Heart left ventricle (tissue), 16 donors: ENCODE results near the gene EPHX1. TPM values are rescaled to one million over a fixed set of nuclear protein-coding genes. Genes with fewer than 3 reads are reported as not detected.
"Not testable (repeated sequence)": the region's sequence is repeated elsewhere in the genome, so short reads cannot be mapped to it uniquely, and the experiment has no call there.

ENCODE experiments used
- ATAC-seq, 4 donors: fragments of 200-7000 bp; cut with Tn5 transposase; one replicate each; pipeline ENCODE4 v1.9.1; 2020 to 2022; ENCODE audit warnings: moderate library complexity in 4 of 4, mild to moderate bottlenecking in 3 of 4, moderate number of reproducible peaks in 1 of 4
- DNase-seq, 5 donors: peaks; one replicate each; pipeline ENCODE4 v3.0.0-alpha.2; 2020
- H3K27ac ChIP-seq, 12 donors: fragments of 200-600 bp; sonication (generic) in 4 of 12; one replicate each; pipeline versions ENCODE4 v1.5.0 to v1.8.0; 2016 to 2022; ENCODE audit warnings: mild to moderate bottlenecking in 2 of 12
- H3K27me3 ChIP-seq, 9 donors: fragments of 200-600 bp; sonication (generic) in 2 of 9; one replicate each; pipeline versions ENCODE4 v1.5.1 to v1.8.0; 2016 to 2022; ENCODE audit warnings: mild to moderate bottlenecking in 3 of 9
- H3K36me3 ChIP-seq, 9 donors: fragments of 200-600 bp; sonication (generic) in 2 of 9; one replicate each; pipeline versions ENCODE4 v1.5.0 to v1.8.0; 2018 to 2022; ENCODE audit warnings: mild to moderate bottlenecking in 2 of 9
- H3K4me1 ChIP-seq, 12 donors: fragments of 200-600 bp; sonication (generic) in 4 of 12; one replicate each; pipeline versions ENCODE4 v1.5.0 to v1.8.0; 2016 to 2022; ENCODE audit warnings: mild to moderate bottlenecking in 3 of 12
- H3K4me3 ChIP-seq, 12 donors: fragments of 200-600 bp; sonication (generic) in 4 of 12; one replicate each; pipeline versions ENCODE4 v1.5.0 to v1.8.0; 2017 to 2022; ENCODE audit warnings: mild to moderate bottlenecking in 9 of 12, moderate library complexity in 4 of 12
- H3K9me3 ChIP-seq, 12 donors: fragments of 200-600 bp; sonication (generic) in 4 of 12; one replicate each; pipeline versions ENCODE4 v1.5.0 to v1.8.0; 2016 to 2022; ENCODE audit warnings: mild to moderate bottlenecking in 1 of 12
- POLR2A ChIP-seq, 2 donors: fragments of 450-650 bp; IDR thresholded peaks; one replicate each; pipeline ENCODE4 v1.6.1; 2017; ENCODE audit warnings: antibody characterized with exemption in 2 of 2, mild to moderate bottlenecking in 2 of 2, moderate library complexity in 2 of 2
- WGBS, 4 donors: extraction: QIAGEN DNeasy Blood & Tissue Kit in 2 of 4; methylation state at CpG; one replicate each; pipeline versions ENCODE4 v1.1.5 to v1.1.7; 2013 to 2018; 5-methylcytosine and 5-hydroxymethylcytosine counted together
- intact Hi-C, 10 donors: fragments of 100-400 bp; cut with DNase I; formaldehyde crosslinking; loops; one replicate each; pipeline versions ENCODE4 v1.11.1 to v1.14.2; 2022
- polyA plus RNA-seq, 2 donors: library from polyadenylated mRNA; stranded (reverse); fragments of 200-250 nt; gene quantifications; one replicate each; pipeline ENCODE4 v1.2.3, GENCODE V29; 2013
- total RNA-seq, 9 donors: library from RNA; depleted of rRNA in 2 of 9; stranded (reverse); fragments of >200 nt in 2 of 9; fragmentation: NEBNext Ultra II Directional in 3 of 9; extraction: Animal tissue kit (Norgen Biotek cat#: 25700) in 3 of 9; gene quantifications; one replicate each; pipeline versions ENCODE4 v1.1.0 to v1.2.4, GENCODE V29; 2016 to 2023
- TF ChIP-seq, protein P1 (sequence below), 12 donors: fragments of 200-600 bp; sonication (generic) in 4 of 12; IDR thresholded peaks; one replicate each; pipeline versions ENCODE4 v1.5.0 to v1.8.0; 2018 to 2022; ENCODE audit warnings: antibody characterized with exemption in 12 of 12, mild to moderate bottlenecking in 5 of 12
- donor health status: ischemic (EF 13 %, LVEDD 7.1; RV severe dilation, severe dysfunction).
- donor health status: healthy with polysubstance abuse.
- donor health status: DM: no; HTN: yes; CAD: no.
- donor health status: DM: no; HTN: no; CAD: no.
- donor health status: ischemic (EF 25% LVEDD 6.9; RV normal size, moderate dysfunction).
- donor health status: ischemic (EF 25% LVEDD 5.7; RV mildly dilated, moderate dysfunction).
- donor health status: healthy.
- donor health status: DM: yes; HTN: yes; CAD: no.
- donor health status: ischemic (EF 35%, LVEDD 5.7; RV mildly dilated, moderate dysfunction).
- donor health status: nonischemic (EF 11% LVEDD 7.7; RV severe dilation, severe dysfunction).
- donor health status: DM: yes; HTN: yes; CAD: no.
- donor health status: PGD.
- donor health status: ischemic (EF 29% LVEDD 5.4; RV normal size, mild dysfunction).
- donor health status: nonischemic (EF 23%, LVEDD 6.1; RV moderate dilation, normal function).

The EPHX1 gene
- total and polyA plus RNA-seq, 11 donors, result 22.2 to 96.8 (median 45.4) TPM

DNA sequence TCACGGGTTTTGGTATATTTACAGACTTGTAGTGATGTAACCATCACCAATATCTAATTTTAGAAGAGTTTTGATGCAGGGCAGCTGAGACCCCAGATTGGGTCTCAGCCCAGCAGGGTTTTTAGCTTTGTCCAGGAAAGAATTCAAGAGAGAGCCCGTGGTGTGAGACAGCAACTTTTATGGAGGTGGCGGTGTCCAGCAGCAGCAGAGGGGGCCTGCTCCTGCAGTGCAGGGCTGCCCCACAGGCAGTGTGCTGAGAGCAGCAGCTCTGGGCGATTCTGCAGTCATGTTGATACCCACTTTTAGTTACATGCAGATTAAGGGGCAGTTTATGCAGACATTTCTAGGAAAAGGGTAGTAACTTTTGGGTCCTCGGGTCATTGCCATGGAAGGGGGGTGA lies 1.8 kb upstream of the EPHX1 start:
- DNase-seq, result no peak
- 74 to 97% (median 81%) methylated on average over 5 of the region's 5 CpGs for whole genome bisulfite sequencing, 4 donors

DNA sequence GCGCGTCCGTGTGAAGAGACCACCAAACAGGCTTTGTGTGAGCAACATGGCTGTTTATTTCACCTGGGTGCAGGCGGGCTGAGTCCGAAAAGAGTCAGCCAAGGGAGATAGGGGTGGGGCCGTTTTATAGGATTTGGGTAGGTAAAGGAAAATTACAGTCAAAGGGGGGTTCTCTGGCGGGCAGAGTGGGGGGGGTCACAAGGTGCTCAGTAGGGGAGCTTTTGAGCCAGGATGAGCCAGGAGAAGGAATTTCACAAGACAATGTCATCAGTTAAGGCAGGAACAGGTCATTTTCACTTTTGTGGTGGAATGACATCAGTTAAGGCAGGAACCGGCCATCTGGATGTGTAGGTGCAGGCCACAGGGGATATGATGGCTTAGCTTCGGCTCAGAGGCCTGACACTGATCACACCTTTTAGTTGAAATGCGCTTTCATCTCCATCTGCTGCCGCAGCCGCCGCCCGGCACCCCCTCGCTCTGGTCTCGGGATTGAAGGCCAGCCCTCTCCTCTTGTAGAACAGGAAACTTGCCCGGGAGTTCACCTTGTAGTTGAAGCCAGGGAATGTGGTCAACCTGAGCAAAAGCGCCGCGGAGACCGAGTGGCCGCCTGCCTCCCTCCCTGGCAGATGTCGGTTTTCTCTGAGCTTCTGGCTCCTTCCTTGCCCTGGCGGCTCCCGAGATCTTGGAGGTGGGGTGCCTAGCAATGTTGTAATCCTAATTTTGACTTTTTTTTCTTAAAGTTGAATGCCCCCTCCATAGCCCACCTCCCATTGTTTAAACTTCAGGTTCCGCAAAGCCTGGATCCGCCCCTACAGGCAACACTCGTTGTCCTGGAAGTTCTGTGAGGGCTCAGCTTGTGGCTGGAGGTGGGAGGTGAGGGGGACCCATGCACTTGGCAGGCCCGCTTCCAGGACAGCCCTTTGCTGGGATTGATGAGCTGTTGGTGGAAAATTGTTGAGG lies 935 bp downstream of the EPHX1 start:
- Histone ChIP-seq H3K4me3 (peak overlapping the region; percentile 38 to 95 (median 74)), H3K27ac (peak overlapping the region; percentile 41 to 96 (median 88)), H3K4me1 (peaks cover 13 to 58% (median 44%) of the 10 kb centered on the region in 12 donors)
- intact Hi-C loops, result loop anchor here in 9 of 10 donors (1.0 to 5.0 kb wide), 6 partner anchors 24 to 72 kb away; partner anchors contain the start of genes SRP9 (in 7 of the 9) and TMEM63A (in 2 of the 9)
- 16 to 20% (median 17%) methylated on average over 28 to 29 of the region's 29 CpGs for WGBS, 4 donors
- ATAC-seq (peak in 1 of 4 donors; percentile 40), DNase-seq (peak in 2 of 5 donors; percentile 47 to 52)
- not testable (repeated sequence) for H3K27me3 ChIP-seq, H3K36me3 ChIP-seq, H3K9me3 ChIP-seq

More for the DNA sequence above, 1.8 kb upstream of the EPHX1 start:
- Histone ChIP-seq H3K36me3 (no peaks in the 10 kb centered on the region), H3K27me3 (no peaks in the 10 kb centered on the region), H3K27ac (no peak overlapping the region), H3K9me3 (no peaks in the 10 kb centered on the region), H3K4me3 (no peak overlapping the region), H3K4me1 (peaks cover 0 to 34% (median 20%) of the 10 kb centered on the region in 12 donors)
- ATAC-seq, result no peak
- TF ChIP-seq, protein P1, sequence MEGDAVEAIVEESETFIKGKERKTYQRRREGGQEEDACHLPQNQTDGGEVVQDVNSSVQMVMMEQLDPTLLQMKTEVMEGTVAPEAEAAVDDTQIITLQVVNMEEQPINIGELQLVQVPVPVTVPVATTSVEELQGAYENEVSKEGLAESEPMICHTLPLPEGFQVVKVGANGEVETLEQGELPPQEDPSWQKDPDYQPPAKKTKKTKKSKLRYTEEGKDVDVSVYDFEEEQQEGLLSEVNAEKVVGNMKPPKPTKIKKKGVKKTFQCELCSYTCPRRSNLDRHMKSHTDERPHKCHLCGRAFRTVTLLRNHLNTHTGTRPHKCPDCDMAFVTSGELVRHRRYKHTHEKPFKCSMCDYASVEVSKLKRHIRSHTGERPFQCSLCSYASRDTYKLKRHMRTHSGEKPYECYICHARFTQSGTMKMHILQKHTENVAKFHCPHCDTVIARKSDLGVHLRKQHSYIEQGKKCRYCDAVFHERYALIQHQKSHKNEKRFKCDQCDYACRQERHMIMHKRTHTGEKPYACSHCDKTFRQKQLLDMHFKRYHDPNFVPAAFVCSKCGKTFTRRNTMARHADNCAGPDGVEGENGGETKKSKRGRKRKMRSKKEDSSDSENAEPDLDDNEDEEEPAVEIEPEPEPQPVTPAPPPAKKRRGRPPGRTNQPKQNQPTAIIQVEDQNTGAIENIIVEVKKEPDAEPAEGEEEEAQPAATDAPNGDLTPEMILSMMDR (IDR thresholded peaks at IDR 0.05), result no peak
- no peak for TF ChIP-seq POLR2A (IDR thresholded peaks at IDR 0.05)
- intact Hi-C loops, result loop anchor here in 2 of 10 donors (2.0 to 10.0 kb wide), 2 partner anchors 27 to 107 kb away; no protein-coding TSS in a partner anchor

DNA sequence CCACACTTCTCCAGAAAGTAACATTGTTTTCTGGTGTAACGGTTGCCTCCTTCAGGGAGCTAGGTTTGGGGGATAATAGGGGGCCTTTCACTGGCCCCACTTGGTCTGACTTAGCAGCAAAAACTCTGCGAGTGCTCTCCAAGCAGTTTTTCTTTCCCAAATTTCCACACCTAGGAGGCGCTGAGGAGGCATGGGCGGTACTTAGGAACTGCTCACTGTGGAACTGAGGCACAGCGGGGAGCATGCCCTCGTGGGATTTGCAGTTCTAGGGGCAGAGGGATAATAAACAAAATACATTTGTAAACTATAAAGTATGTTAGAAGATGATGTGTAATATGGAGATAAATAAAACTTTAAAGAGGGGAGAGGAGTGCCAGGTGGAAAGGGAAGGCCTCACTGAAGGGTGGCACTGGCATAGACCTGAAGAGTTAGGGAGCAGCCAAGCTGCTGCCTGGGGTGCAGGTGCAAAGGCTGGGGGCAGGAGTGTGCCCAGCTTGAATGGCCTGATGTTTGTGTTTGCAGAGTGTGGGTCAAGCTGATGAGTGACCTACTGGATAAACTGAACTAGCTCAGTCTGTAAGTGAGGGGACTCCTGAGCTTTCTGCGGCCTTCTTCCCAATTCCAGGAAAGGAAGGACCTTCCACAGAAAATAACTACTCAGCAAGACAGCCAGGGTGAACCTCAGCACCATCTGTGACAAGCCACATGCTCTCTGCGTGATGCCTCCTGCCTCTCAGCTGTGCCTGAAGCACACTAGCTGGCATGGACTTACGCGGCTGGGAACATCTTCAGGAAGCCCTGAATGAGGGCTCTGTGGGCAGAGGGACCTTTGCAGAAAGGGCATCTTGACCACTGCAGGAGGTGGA lies 1.9 kb downstream of the EPHX1 start:
- WGBS, 4 donors, result 57 to 69% (median 65%) methylated on average over 10 of the region's 10 CpGs
- DNase-seq, result peak in 1 of 5 donors; percentile 46

More for the DNA sequence above, 1.9 kb downstream of the EPHX1 start:
- Histone ChIP-seq H3K36me3 (no peaks in the 10 kb centered on the region), H3K4me3 (peak overlapping the region in 11 of 12 donors; percentile 38 to 95 (median 76)), H3K27ac (peak overlapping the region in 11 of 12 donors; percentile 77 to 96 (median 92)), H3K9me3 (no peaks in the 10 kb centered on the region), H3K4me1 (peaks cover 19 to 68% (median 54%) of the 10 kb centered on the region in 12 donors), H3K27me3 (no peaks in the 10 kb centered on the region)
- intact Hi-C loops, result loop anchor here in 9 of 10 donors (2.0 to 5.0 kb wide), 5 partner anchors 23 to 71 kb away; partner anchors contain the start of genes SRP9 (in 6 of the 9) and TMEM63A (in 2 of the 9)
- TF ChIP-seq, protein P1 (IDR thresholded peaks at IDR 0.05), result peak in 10 of 12 donors; percentile 21 to 60 (median 34)
- TF ChIP-seq POLR2A (IDR thresholded peaks at IDR 0.05), result no peak
- ATAC-seq, result no peak
